IMR-90 (cell line): Measurements from ENCODE around the gene KCNK7. TPM values are rescaled to one million over a fixed set of nuclear protein-coding genes. Genes with fewer than 3 reads are reported as not detected.

Source experiments
- ATAC-seq: fragments of 200-7000 bp; cut with Tn5 transposase; 2 replicates; pipeline ENCODE4 v1.9.1; 2020; ENCODE audit warnings: low read depth, mild to moderate bottlenecking, moderate library complexity
- BruUV-seq: library from RNA; stranded (reverse); fragments of 400-500 nt; replicated peaks from 2 replicates; lab custom pipeline; 2021; lab: Mats Ljungman, UMichigan
- CTCF ChIA-PET: fragments of 300-600 bp; formaldehyde crosslinking; extraction: SDS; loops from one replicate; lab custom pipeline; 2021; ENCODE audit warnings: antibody characterized with exemption; lab: Yijun Ruan, JAX
- POLR2A ChIA-PET: fragments of 300-600 bp; sonication (Branson Sonifier 250); formaldehyde crosslinking; loops from one replicate; lab custom pipeline; 2022; ENCODE audit warnings: antibody characterized with exemption; ENCODE audit not compliant: unreplicated experiment; lab: Charles Lee
- DNase-seq: peaks from one replicate; pipeline ENCODE4 v3.0.0; 2013
- H2AFZ ChIP-seq: replicated peaks from 2 replicates; pipeline ENCODE3; 2013; ENCODE audit warnings: low read length, mild to moderate bottlenecking; ENCODE audit not compliant: poor library complexity
- H2AK5ac ChIP-seq: 2 replicates; pipeline ENCODE4 v1.6.1; 2013; ENCODE audit warnings: low read depth, low read length, inconsistent platforms
- H2AK9ac ChIP-seq: replicated peaks from 2 replicates; pipeline ENCODE3; 2013; ENCODE audit warnings: mild to moderate bottlenecking, low read depth, low read length, moderate library complexity; ENCODE audit not compliant: poor library complexity
- H2BK120ac ChIP-seq: 2 replicates; pipeline ENCODE4 v1.6.1; 2013; ENCODE audit warnings: low read depth, low read length, inconsistent platforms
- H2BK15ac ChIP-seq: 3 replicates; pipeline ENCODE4 v1.6.1; 2013; ENCODE audit warnings: low read depth, low read length, inconsistent platforms
- H2BK20ac ChIP-seq: 2 replicates; pipeline ENCODE4 v1.6.1; 2013; ENCODE audit warnings: low read depth, mild to moderate bottlenecking, inconsistent platforms, low read length, moderate library complexity
- H2BK5ac ChIP-seq: 2 replicates; pipeline ENCODE4 v1.6.1; 2013; ENCODE audit warnings: mild to moderate bottlenecking, low read depth, low read length, inconsistent platforms; ENCODE audit not compliant: poor library complexity, severe bottlenecking
- H3K14ac ChIP-seq: replicated peaks from 2 replicates; pipeline ENCODE4 v1.6.1; 2013; ENCODE audit warnings: low read depth, low read length, inconsistent platforms
- H3K18ac ChIP-seq: 2 replicates; pipeline ENCODE4 v1.6.1; 2013; ENCODE audit warnings: low read depth, low read length, control low read depth
- H3K23ac ChIP-seq: 2 replicates; pipeline ENCODE4 v1.6.1; 2013; ENCODE audit warnings: low read depth, low read length, inconsistent platforms
- H3K27ac ChIP-seq: 2 replicates; pipeline ENCODE4 v1.5.1; 2013; ENCODE audit warnings: mild to moderate bottlenecking, control low read depth, low read length; ENCODE audit not compliant: insufficient read depth
- H3K27me3 ChIP-seq: 2 replicates; pipeline ENCODE4 v1.6.1; 2013; ENCODE audit warnings: low read length; ENCODE audit not compliant: control insufficient read depth, insufficient read depth
- H3K36me3 ChIP-seq: 2 replicates; pipeline ENCODE4 v1.6.1; 2013; ENCODE audit warnings: low read length, mixed read lengths; ENCODE audit not compliant: control insufficient read depth, insufficient read depth
- H3K4ac ChIP-seq: 2 replicates; pipeline ENCODE4 v1.6.1; 2013; ENCODE audit warnings: low read depth, low read length, inconsistent platforms
- H3K4me1 ChIP-seq: 2 replicates; pipeline ENCODE4 v1.6.1; 2013; ENCODE audit warnings: low read length, mixed read lengths; ENCODE audit not compliant: control insufficient read depth, insufficient read depth
- H3K4me2 ChIP-seq: 2 replicates; pipeline ENCODE4 v1.6.1; 2013; ENCODE audit warnings: low read depth, mild to moderate bottlenecking, control low read depth, low read length, moderate library complexity
- H3K4me3 ChIP-seq: 2 replicates; pipeline ENCODE4 v1.5.1; 2013; ENCODE audit warnings: low read depth, mild to moderate bottlenecking, control low read depth, low read length, moderate library complexity; ENCODE audit not compliant: insufficient read depth
- H3K56ac ChIP-seq: 2 replicates; pipeline ENCODE4 v1.6.1; 2013; ENCODE audit warnings: low read length, inconsistent platforms; ENCODE audit not compliant: insufficient read depth; ENCODE audit errors: extremely low read depth
- H3K79me1 ChIP-seq, 2 experiments: 2 replicates each; pipeline ENCODE4 v1.6.1; 2013; ENCODE audit warnings: low read length in 2 of 2, inconsistent platforms in 1 of 2, low read depth in 1 of 2
- H3K9ac ChIP-seq: 2 replicates; pipeline ENCODE4 v1.6.1; 2013; ENCODE audit warnings: low read depth, low read length, control low read depth
- H3K9me1 ChIP-seq: 2 replicates; pipeline ENCODE4 v1.6.1; 2013; ENCODE audit warnings: low read length, inconsistent platforms; ENCODE audit not compliant: insufficient read depth
- H3K9me3 ChIP-seq: 2 replicates; pipeline ENCODE4 v1.6.1; 2013; ENCODE audit warnings: low read length; ENCODE audit not compliant: control insufficient read depth, insufficient read depth
- H4K20me1 ChIP-seq: 2 replicates; pipeline ENCODE4 v1.6.1; 2013; ENCODE audit warnings: low read length, inconsistent platforms; ENCODE audit not compliant: insufficient read depth
- H4K5ac ChIP-seq: 2 replicates; pipeline ENCODE4 v1.6.1; 2013; ENCODE audit warnings: mild to moderate bottlenecking, low read depth, low read length, control low read depth
- H4K8ac ChIP-seq, 2 experiments: 2 replicates each; pipeline ENCODE4 v1.6.1; 2013; ENCODE audit warnings: low read depth in 2 of 2, low read length in 2 of 2, control low read depth in 1 of 2, inconsistent platforms in 1 of 2
- H4K91ac ChIP-seq: 2 replicates; pipeline ENCODE4 v1.6.1; 2013; ENCODE audit warnings: low read depth, low read length, inconsistent platforms; ENCODE audit not compliant: insufficient read depth
- CEBPB ChIP-seq: IDR thresholded peaks from 2 replicates; pipeline ENCODE4 v1.6.1; 2012; ENCODE audit warnings: low read depth, low read length, improper control_type of control experiment
- MXI1 ChIP-seq: IDR thresholded peaks from 2 replicates; pipeline ENCODE4 v1.6.1; 2012; ENCODE audit warnings: low read depth, mild to moderate bottlenecking, low read length, moderate library complexity, borderline replicate concordance
- RAD21 ChIP-seq: IDR thresholded peaks from 2 replicates; pipeline ENCODE4 v1.6.1; 2012; ENCODE audit warnings: low read length, improper control_type of control experiment
- WGBS, 2 experiments: methylation state at CpG; one replicate each; pipeline versions ENCODE4 v1.1.5 to v1.1.7; 2013; ENCODE audit warnings: missing lambda C conversion rate in 2 of 2; ENCODE audit not compliant: insufficient read length in 1 of 2; ENCODE audit errors: extremely low coverage in 2 of 2; 5-methylcytosine and 5-hydroxymethylcytosine counted together
- dilution Hi-C: fragments of 300-500 bp; cut with HindIII; formaldehyde crosslinking; loops from one replicate; pipeline ENCODE4 v1.14.3; 2018; ENCODE audit warnings: low sequenced_read_pairs; ENCODE audit not compliant: unreplicated experiment
- in situ Hi-C: fragments of 300-500 bp; cut with MboI; formaldehyde crosslinking; loops from 3 replicates; pipeline ENCODE4 v1.14.3; 2019; ENCODE audit warnings: low sequenced_read_pairs, inconsistent platforms, mixed read lengths
- intact Hi-C: fragments of 100-400 bp; cut with micrococcal nuclease; formaldehyde crosslinking; loops from 2 replicates; pipeline ENCODE4 v1.10.0; 2022
- polyA plus RNA-seq, 3 experiments: library from polyadenylated mRNA; depleted of rRNA; stranded (reverse); fragments of >200 nt; gene quantifications; 2 replicates each; pipeline ENCODE4 v1.2.3, GENCODE V29; 2012; ENCODE audit warnings: low replicate concordance in 1 of 3
- total RNA-seq: library from RNA; depleted of rRNA; stranded (reverse); fragments of >200 nt; gene quantifications from 2 replicates; pipeline ENCODE4 v1.2.3, GENCODE V29; 2012

Gene KCNK7
- total and polyA plus RNA-seq, 2 of the 4 experiments (the other 2 are of a cell fraction), result 0.09 TPM; not detected in 1

DNA sequence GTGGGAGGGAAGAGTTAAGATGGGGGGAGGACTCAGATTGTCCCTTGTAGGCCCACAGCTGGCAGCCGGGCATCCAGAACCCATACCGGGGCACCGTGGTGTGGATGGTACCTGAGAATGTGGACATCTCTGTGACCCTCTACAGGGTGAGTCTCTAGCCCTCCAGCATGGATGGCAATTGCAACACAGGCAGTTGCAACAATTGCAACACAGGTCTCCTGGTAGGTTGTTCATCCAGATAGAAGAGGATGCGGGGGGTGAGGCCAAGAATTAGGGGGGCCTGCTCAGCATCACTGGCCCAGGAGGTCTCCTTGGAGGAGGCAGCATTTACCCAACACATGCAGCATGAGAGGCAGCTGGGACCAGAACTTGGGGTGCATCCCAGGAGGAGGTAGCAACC lies 16.3 kb downstream of the KCNK7 start:
- ATAC-seq (no peak), DNase-seq (no peak)
- Histone ChIP-seq H2AFZ (no peak overlapping the region), H4K5ac (no peak overlapping the region), H3K79me1 (peaks cover 20 to 48% of the 10 kb centered on the region in 2 experiments; a peak in 3 of 4 replicates), H4K8ac (no peak overlapping the region), H3K14ac (no peak overlapping the region), H3K9ac (no peak overlapping the region), H2BK5ac (no peak overlapping the region), H2AK5ac (no peak overlapping the region), H3K9me1 (peaks cover 8% of the 10 kb centered on the region), H3K18ac (no peak overlapping the region), H3K23ac (no peak overlapping the region), H3K56ac (no peak overlapping the region), H2BK15ac (no peak overlapping the region), H4K91ac (no peak overlapping the region), H3K4me3 (no peak overlapping the region), H3K36me3 (peaks cover 33% of the 10 kb centered on the region; the same call in 1 of the 2 replicates), H3K4me2 (no peak overlapping the region), H3K9me3 (no peaks in the 10 kb centered on the region), H3K4me1 (peaks cover 26% of the 10 kb centered on the region), H3K27me3 (no peaks in the 10 kb centered on the region), H4K20me1 (peaks cover 12% of the 10 kb centered on the region), H2AK9ac (no peak overlapping the region), H3K27ac (no peak overlapping the region), H2BK20ac (no peak overlapping the region), H3K4ac (no peak overlapping the region), H2BK120ac (no peak overlapping the region)
- BruUV-seq, result no TSS peak
- in situ Hi-C loops, result no loop called here
- CTCF ChIA-PET, result no interaction called here
- intact Hi-C loops, result no loop called here
- dilution Hi-C loops, result no loop called here
- WGBS, 2 experiments, result 100% methylated on average over 1 of the region's 4 CpGs; no CpG with 5 or more reads in 1 of the 2 experiments
- no peak for TF ChIP-seq MXI1
- TF ChIP-seq CEBPB, result peak; percentile 59
- no peak for TF ChIP-seq RAD21
- POLR2A ChIA-PET, result no interaction called here
